B cell (primary cell): ENCODE results near the gene MYH14. TPM values are rescaled to one million over a fixed set of nuclear protein-coding genes. Genes with fewer than 3 reads are reported as not detected.

ENCODE experiments used
- ATAC-seq: fragments of 200-7000 bp; cut with Tn5 transposase; one replicate; pipeline ENCODE4 v1.10.0; 2021; ENCODE audit warnings: low read depth, mild to moderate bottlenecking, moderate number of reproducible peaks, moderate library complexity
- CTCF ChIA-PET: fragments of 350-600 bp; sonication (Branson Sonifier 250); formaldehyde crosslinking; loops from one replicate; lab custom pipeline; 2021; ENCODE audit warnings: antibody characterized with exemption, inconsistent platforms; lab: Charles Lee
- POLR2A ChIA-PET: fragments of 350-600 bp; sonication (Branson Sonifier 250); formaldehyde crosslinking; loops from one replicate; lab custom pipeline; 2021; ENCODE audit warnings: antibody characterized with exemption; lab: Charles Lee
- DNase-seq: peaks from one replicate; pipeline ENCODE4 v3.0.0; 2013
- H2AFZ ChIP-seq: 2 replicates; pipeline ENCODE4 v1.6.1; 2012; ENCODE audit warnings: mild to moderate bottlenecking, low read depth, low read length; ENCODE audit not compliant: insufficient read depth, poor library complexity, severe bottlenecking
- H3K27ac ChIP-seq, 2 donors: 1 replicate in 1 of 2; 2 replicates in 1 of 2; pipeline ENCODE4 v1.5.1; 2012 to 2013; ENCODE audit warnings: low read length in 2 of 2, mild to moderate bottlenecking in 2 of 2, moderate library complexity in 1 of 2
- H3K27me3 ChIP-seq, 4 experiments: fragments of 200-600 bp in 1 of 4; sonication (generic) in 1 of 4; replicated peaks in 1 of 4; 1 replicate in 2 of 4; 2 replicates in 2 of 4; pipeline versions ENCODE4 v1.6.1 to v1.7.0; 2013 to 2016; ENCODE audit warnings: low read length in 3 of 4, mild to moderate bottlenecking in 2 of 4, mixed read lengths in 1 of 4, moderate library complexity in 1 of 4; ENCODE audit not compliant: insufficient read depth in 4 of 4, control insufficient read depth in 3 of 4; ENCODE audit errors: control extremely low read depth in 1 of 4
- H3K36me3 ChIP-seq, 2 experiments: replicated peaks in 1 of 2; 1 replicate in 1 of 2; 2 replicates in 1 of 2; pipeline versions ENCODE4 v1.6.1 to v1.7.1; 2013; ENCODE audit warnings: low read length in 1 of 2; ENCODE audit not compliant: insufficient read depth in 2 of 2, control insufficient read depth in 1 of 2; ENCODE audit errors: control extremely low read depth in 1 of 2, extremely low read depth in 1 of 2
- H3K4me1 ChIP-seq, 2 donors: fragments of 200-600 bp in 1 of 2; sonication (generic) in 1 of 2; 1 replicate in 1 of 2; 2 replicates in 1 of 2; pipeline versions ENCODE4 v1.5.1 to v1.6.1; 2013 to 2017; ENCODE audit warnings: low read length in 2 of 2; ENCODE audit not compliant: control insufficient read depth in 2 of 2, insufficient read depth in 2 of 2
- H3K4me2 ChIP-seq: replicated peaks from 2 replicates; pipeline ENCODE3; 2012; ENCODE audit warnings: mild to moderate bottlenecking, low read depth, low read length; ENCODE audit not compliant: poor library complexity, severe bottlenecking
- H3K4me3 ChIP-seq, 5 experiments: fragments of 200-600 bp in 1 of 5; sonication (generic) in 1 of 5; 1 replicate in 3 of 5; 2 replicates in 2 of 5; pipeline versions ENCODE4 v1.5.1 to v1.7.0; 2011 to 2016; ENCODE audit warnings: low read length in 4 of 5, mild to moderate bottlenecking in 4 of 5, low read depth in 2 of 5, control low read depth in 1 of 5, moderate library complexity in 1 of 5; ENCODE audit not compliant: insufficient read depth in 1 of 5; ENCODE audit errors: control extremely low read depth in 1 of 5, extremely low read depth in 1 of 5
- H3K79me2 ChIP-seq: fragments of 200-600 bp; sonication (generic); one replicate; pipeline ENCODE4 v1.6.0; 2016; ENCODE audit warnings: low read length; ENCODE audit not compliant: control insufficient read depth, insufficient read depth
- H3K9ac ChIP-seq: fragments of 200-600 bp; sonication (generic); 2 replicates; pipeline ENCODE4 v1.6.1; 2017; ENCODE audit warnings: mild to moderate bottlenecking, low read length, moderate library complexity
- H3K9me3 ChIP-seq, 3 donors: one replicate each; pipeline versions ENCODE4 v1.6.1 to v1.7.1; 2013; ENCODE audit warnings: low read length in 2 of 3; ENCODE audit not compliant: control insufficient read depth in 2 of 3, insufficient read depth in 1 of 3; ENCODE audit errors: control extremely low read depth in 1 of 3
- H4K20me1 ChIP-seq: 2 replicates; pipeline ENCODE4 v1.6.0; 2012; ENCODE audit warnings: mild to moderate bottlenecking, low read length; ENCODE audit not compliant: insufficient read depth, control insufficient read depth, poor library complexity, severe bottlenecking
- H3K27ac Mint-ChIP-seq: one replicate; pipeline ENCODE4 v1.8.0; 2021; ENCODE audit warnings: mixed read lengths
- H3K27me3 Mint-ChIP-seq: one replicate; pipeline ENCODE4 v1.8.0; 2021; ENCODE audit warnings: mixed read lengths
- H3K4me1 Mint-ChIP-seq: one replicate; pipeline ENCODE4 v1.8.0; 2021; ENCODE audit warnings: mixed read lengths
- H3K4me3 Mint-ChIP-seq: one replicate; pipeline ENCODE4 v1.8.0; 2021; ENCODE audit warnings: mixed read lengths
- H3K9me3 Mint-ChIP-seq: one replicate; pipeline ENCODE4 v1.8.0; 2022; ENCODE audit warnings: mixed read lengths; ENCODE audit not compliant: insufficient read depth
- CTCF ChIP-seq: fragments of 200-600 bp; IDR thresholded peaks from one replicate; pipeline ENCODE4 v1.8.0; 2022; ENCODE audit warnings: antibody characterized with exemption, mild to moderate bottlenecking
- EZH2 ChIP-seq: IDR thresholded peaks from 2 replicates; pipeline ENCODE4 v1.6.1; 2012; ENCODE audit warnings: borderline replicate concordance, low read depth, mild to moderate bottlenecking, moderate library complexity, low read length; ENCODE audit not compliant: insufficient read depth, poor library complexity, severe bottlenecking
- WGBS: methylation state at CpG from one replicate; pipeline ENCODE4 v1.1.5; 2013; ENCODE audit warnings: missing lambda C conversion rate; ENCODE audit not compliant: insufficient coverage; 5-methylcytosine and 5-hydroxymethylcytosine counted together
- intact Hi-C: fragments of 100-400 bp; cut with micrococcal nuclease; formaldehyde crosslinking; loops from one replicate; pipeline ENCODE4 v1.10.0; 2022
- polyA plus RNA-seq: library from polyadenylated mRNA; depleted of rRNA; stranded (reverse); fragments of >200 nt; gene quantifications from 2 replicates; pipeline ENCODE4 v1.2.3, GENCODE V29; 2012
- total RNA-seq, 2 donors: library from RNA; stranded (reverse); fragments of 120-200 nt in 1 of 2; gene quantifications; 1 replicate in 1 of 2; 2 replicates in 1 of 2; pipeline versions ENCODE4 v1.2.3 to v1.2.4, GENCODE V29; 2013 to 2022

The MYH14 gene
- total and polyA plus RNA-seq, 2 donors (not counting 1 experiment from before 2014, with no cell fraction given) = not detected

DNA sequence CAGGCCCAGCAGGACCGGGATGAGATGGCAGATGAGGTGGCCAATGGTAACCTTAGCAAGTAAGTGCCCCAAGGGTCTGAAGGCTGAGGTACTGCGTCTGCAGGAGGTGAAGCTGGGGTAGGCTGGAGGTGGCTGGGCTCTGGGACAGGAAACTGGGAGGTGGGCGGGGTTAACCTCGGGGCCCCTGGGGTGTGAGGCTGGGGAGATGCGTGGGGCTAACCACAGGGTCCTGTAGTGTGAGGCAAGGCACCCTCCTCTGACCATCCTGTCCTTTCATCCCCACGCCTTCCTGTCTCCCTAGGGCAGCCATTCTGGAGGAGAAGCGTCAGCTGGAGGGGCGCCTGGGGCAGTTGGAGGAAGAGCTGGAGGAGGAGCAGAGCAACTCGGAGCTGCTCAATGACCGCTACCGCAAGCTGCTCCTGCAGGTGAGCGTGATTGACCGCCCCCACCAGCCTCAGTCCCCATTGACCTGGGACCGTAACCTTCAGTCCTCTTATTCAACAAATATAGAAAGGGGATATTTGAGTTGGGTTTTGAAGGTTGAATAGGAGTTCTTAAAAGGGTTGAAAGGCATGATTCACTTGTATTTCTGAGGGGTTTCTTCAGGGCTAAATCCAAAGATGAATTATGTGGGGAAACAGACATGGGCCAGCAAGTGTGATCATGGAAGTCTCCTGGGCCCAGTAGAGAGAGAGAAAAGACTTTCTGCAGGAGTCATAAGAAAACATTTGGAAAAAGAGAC is 90.0 kb downstream of the MYH14 start:
- no peak for DNase-seq
- H3K27ac Mint-ChIP-seq = no peak overlapping the region
- WGBS = 77% methylated on average over 5 of the region's 14 CpGs
- ChIA-PET POLR2A (no interaction called here), CTCF (no interaction called here)
- H4K20me1 ChIP-seq = no peaks in the 10 kb centered on the region
- peaks cover 0 to 24% (median 8%) of the 10 kb centered on the region in 3 donors for H3K9me3 ChIP-seq
- H3K27me3 ChIP-seq = peaks cover 0 to 42% (median 4%) of the 10 kb centered on the region in 4 experiments
- H3K79me2 ChIP-seq = no peaks in the 10 kb centered on the region
- H3K27ac ChIP-seq = no peak overlapping the region
- H3K9me3 Mint-ChIP-seq = peaks cover 5% of the 10 kb centered on the region
- H3K4me3 ChIP-seq = no peak overlapping the region
- H3K4me2 ChIP-seq = no peak overlapping the region
- H2AFZ ChIP-seq = no peak overlapping the region
- no peak overlapping the region for H3K4me3 Mint-ChIP-seq
- no peak for ATAC-seq
- H3K4me1 Mint-ChIP-seq = no peaks in the 10 kb centered on the region
- H3K36me3 ChIP-seq = no peaks in the 10 kb centered on the region
- no peak for TF ChIP-seq CTCF
- no peak for TF ChIP-seq EZH2
- H3K27me3 Mint-ChIP-seq = peaks cover 40% of the 10 kb centered on the region
- H3K4me1 ChIP-seq = no peaks in the 10 kb centered on the region
- intact Hi-C loops = no loop called here
- H3K9ac ChIP-seq = no peak overlapping the region

- TF ChIP-seq CTCF = no peak
- no peak for TF ChIP-seq EZH2
- Histone ChIP-seq H3K27ac (no peak overlapping the region), H3K4me2 (no peak overlapping the region), H3K9me3 (peaks cover 0 to 2% (median 0%) of the 10 kb centered on the region in 3 donors), H3K36me3 (no peaks in the 10 kb centered on the region), H4K20me1 (no peaks in the 10 kb centered on the region), H3K79me2 (no peaks in the 10 kb centered on the region), H3K27me3 (peaks cover 0 to 8% (median 1%) of the 10 kb centered on the region in 4 experiments), H3K9ac (no peak overlapping the region), H3K4me3 (no peak overlapping the region), H2AFZ (no peak overlapping the region), H3K4me1 (no peaks in the 10 kb centered on the region)
- ChIA-PET POLR2A (no interaction called here), CTCF (no interaction called here)
- no peaks in the 10 kb centered on the region for H3K4me1 Mint-ChIP-seq
- H3K4me3 Mint-ChIP-seq = no peak overlapping the region
- DNase-seq = no peak
- H3K27ac Mint-ChIP-seq = no peak overlapping the region
- no peaks in the 10 kb centered on the region for H3K9me3 Mint-ChIP-seq
- intact Hi-C loops = no loop called here
- ATAC-seq = no peak
- peaks cover 28% of the 10 kb centered on the region for H3K27me3 Mint-ChIP-seq
- WGBS = no CpG with 5 or more reads among the region's 2 CpGs
Measured at GRCh38 chr19:50300051-50300450, 96.6 kb downstream of the MYH14 start.
